GM18505 (cell line): Measurements from ENCODE around the gene NRSN1.

Source experiments
- ATAC-seq: cut with Tn5 transposase; IDR thresholded peaks from one replicate; pipeline ENCODE4 v1.9.1; 2021; ENCODE audit not compliant: unreplicated experiment
- POLR2A ChIP-seq: IDR thresholded peaks from 4 replicates; pipeline ENCODE4 v1.6.1; 2011; ENCODE audit warnings: borderline replicate concordance; ENCODE audit not compliant: insufficient read depth, insufficient read length; ENCODE audit errors: extremely low read depth

The NRSN1 gene

GRCh38 chr6:24148684-24149083 lies 22.7 kb downstream of the NRSN1 start:
- no peak for TF ChIP-seq POLR2A
- ATAC-seq, result no peak

- TF ChIP-seq POLR2A, result no peak
- no peak for ATAC-seq
Observed at GRCh38 chr6:24149296-24149695, 23.3 kb downstream of the NRSN1 start.

- TF ChIP-seq POLR2A, result no peak
- ATAC-seq, result no peak
Observed at GRCh38 chr6:24149836-24150235, 23.8 kb downstream of the NRSN1 start.

GRCh38 chr6:24152014-24152413 lies 26.0 kb downstream of the NRSN1 start:
- ATAC-seq, result no peak
- no peak for TF ChIP-seq POLR2A

- TF ChIP-seq POLR2A, result no peak
- ATAC-seq, result no peak
Observed at GRCh38 chr6:24154121-24154520, 28.1 kb downstream of the NRSN1 start.

GRCh38 chr6:24157886-24158285 lies 31.9 kb downstream of the NRSN1 start:
- TF ChIP-seq POLR2A, result no peak
- no peak for ATAC-seq

- no peak for TF ChIP-seq POLR2A
- ATAC-seq, result no peak
Observed at GRCh38 chr6:24183584-24183983, 57.6 kb downstream of the NRSN1 start.

GRCh38 chr6:24186349-24186748 lies 60.3 kb downstream of the NRSN1 start:
- ATAC-seq, result no peak
- no peak for TF ChIP-seq POLR2A

GRCh38 chr6:24187965-24188577 lies 62.1 kb downstream of the NRSN1 start:
- no peak for ATAC-seq
- no peak for TF ChIP-seq POLR2A

- TF ChIP-seq POLR2A, result no peak
- no peak for ATAC-seq
Observed at GRCh38 chr6:24188578-24189080, 62.6 kb downstream of the NRSN1 start.

GRCh38 chr6:24191346-24191745 lies 65.3 kb downstream of the NRSN1 start:
- no peak for TF ChIP-seq POLR2A
- no peak for ATAC-seq

- TF ChIP-seq POLR2A, result no peak
- ATAC-seq, result no peak
Observed at GRCh38 chr6:24193364-24193763, 67.3 kb downstream of the NRSN1 start.

- no peak for ATAC-seq
- TF ChIP-seq POLR2A, result no peak
Observed at GRCh38 chr6:24194978-24195700, 69.1 kb downstream of the NRSN1 start.
